Left renal cortex interstitium (tissue), 4 donors: ENCODE data around the gene UBE2G2. TPM values are rescaled to one million over a fixed set of nuclear protein-coding genes. Genes with fewer than 3 reads are reported as not detected.

Experiments
- DNase-seq, 4 donors: peaks; one replicate each; pipeline ENCODE4 v3.0.0-alpha.2; 2013; ENCODE audit warnings: low read depth in 4 of 4, low spot score in 2 of 4, missing footprints in 1 of 4
- polyA plus RNA-seq, 4 donors: library from polyadenylated mRNA; unstranded; fragments of 120-200 nt; gene quantifications; one replicate each; pipeline ENCODE4 v1.2.1, GENCODE V29; 2013; ENCODE audit not compliant: insufficient read length in 4 of 4

UBE2G2 gene
- polyA plus RNA-seq, 4 donors: 66.0 to 141 (median 107) TPM

- DNase-seq: no peak
Measured at GRCh38 chr21:44816761-44817505, 15.3 kb upstream of the UBE2G2 start.

GRCh38 chr21:44815852-44816628, 14.4 kb upstream of the UBE2G2 start:
- DNase-seq: no peak

GRCh38 chr21:44815225-44815624, 13.6 kb upstream of the UBE2G2 start:
- DNase-seq: no peak

GRCh38 chr21:44814498-44815023, 12.9 kb upstream of the UBE2G2 start:
- DNase-seq: no peak

- no peak for DNase-seq
Measured at GRCh38 chr21:44813727-44814126, 12.1 kb upstream of the UBE2G2 start.

- no peak for DNase-seq
Measured at GRCh38 chr21:44813149-44813548, 11.5 kb upstream of the UBE2G2 start.

- no peak for DNase-seq
Measured at GRCh38 chr21:44812640-44813039, 11.0 kb upstream of the UBE2G2 start.

- DNase-seq: no peak
Measured at GRCh38 chr21:44810779-44811178, 9.2 kb upstream of the UBE2G2 start.

GRCh38 chr21:44805859-44806258, 4.2 kb upstream of the UBE2G2 start:
- DNase-seq: no peak

- DNase-seq: no peak
Measured at GRCh38 chr21:44805226-44805625, 3.6 kb upstream of the UBE2G2 start.

- no peak for DNase-seq
Measured at GRCh38 chr21:44804762-44805161, 3.1 kb upstream of the UBE2G2 start.

- no peak for DNase-seq
Measured at GRCh38 chr21:44803651-44804050, 2.0 kb upstream of the UBE2G2 start.

- no peak for DNase-seq
Measured at GRCh38 chr21:44802396-44803153, 955 bp upstream of the UBE2G2 start.

- no peak for DNase-seq
Measured at GRCh38 chr21:44800971-44801467, 601 bp downstream of the UBE2G2 start.

- DNase-seq: no peak
Measured at GRCh38 chr21:44800103-44800502, 1.5 kb downstream of the UBE2G2 start.

- no peak for DNase-seq
Measured at GRCh38 chr21:44799646-44800045, 2.0 kb downstream of the UBE2G2 start.

- DNase-seq: no peak
Measured at GRCh38 chr21:44797775-44798174, 3.8 kb downstream of the UBE2G2 start.

GRCh38 chr21:44795342-44795741, 6.3 kb downstream of the UBE2G2 start:
- no peak for DNase-seq

GRCh38 chr21:44793592-44794374, 7.8 kb downstream of the UBE2G2 start:
- no peak for DNase-seq
